ENCODE measurements around the gene SLC35F4.

- TF ChIP-seq, protein P1, sequence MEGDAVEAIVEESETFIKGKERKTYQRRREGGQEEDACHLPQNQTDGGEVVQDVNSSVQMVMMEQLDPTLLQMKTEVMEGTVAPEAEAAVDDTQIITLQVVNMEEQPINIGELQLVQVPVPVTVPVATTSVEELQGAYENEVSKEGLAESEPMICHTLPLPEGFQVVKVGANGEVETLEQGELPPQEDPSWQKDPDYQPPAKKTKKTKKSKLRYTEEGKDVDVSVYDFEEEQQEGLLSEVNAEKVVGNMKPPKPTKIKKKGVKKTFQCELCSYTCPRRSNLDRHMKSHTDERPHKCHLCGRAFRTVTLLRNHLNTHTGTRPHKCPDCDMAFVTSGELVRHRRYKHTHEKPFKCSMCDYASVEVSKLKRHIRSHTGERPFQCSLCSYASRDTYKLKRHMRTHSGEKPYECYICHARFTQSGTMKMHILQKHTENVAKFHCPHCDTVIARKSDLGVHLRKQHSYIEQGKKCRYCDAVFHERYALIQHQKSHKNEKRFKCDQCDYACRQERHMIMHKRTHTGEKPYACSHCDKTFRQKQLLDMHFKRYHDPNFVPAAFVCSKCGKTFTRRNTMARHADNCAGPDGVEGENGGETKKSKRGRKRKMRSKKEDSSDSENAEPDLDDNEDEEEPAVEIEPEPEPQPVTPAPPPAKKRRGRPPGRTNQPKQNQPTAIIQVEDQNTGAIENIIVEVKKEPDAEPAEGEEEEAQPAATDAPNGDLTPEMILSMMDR (IDR thresholded peaks at IDR 0.05; ENCODE audit: poor library complexity): no peak
- TF ChIP-seq EZH2phosphoT487 (IDR thresholded peaks at IDR 0.05; ENCODE audit: low read depth, severe bottlenecking, unreplicated experiment): no peak
Measured at GRCh38 chr14:57657487-57657886, 208.4 kb downstream of the SLC35F4 start.
